ENCODE data around the gene SPAG6.
"Not testable (repeated sequence)": the region's sequence is repeated elsewhere in the genome, so short reads cannot be mapped to it uniquely, and the experiment has no call there.

SPAG6 gene

GRCh38 chr10:22368402-22368801, 23.1 kb downstream of the SPAG6 start:
- in situ Hi-C loops (cut with MboI; ENCODE audit: low sequenced_read_pairs), result no loop called here

- in situ Hi-C loops (cut with MboI; ENCODE audit: low sequenced_read_pairs), result no loop called here
These were observed 23.7 kb downstream of the SPAG6 start for GRCh38 chr10:22368981-22369380.

DNA sequence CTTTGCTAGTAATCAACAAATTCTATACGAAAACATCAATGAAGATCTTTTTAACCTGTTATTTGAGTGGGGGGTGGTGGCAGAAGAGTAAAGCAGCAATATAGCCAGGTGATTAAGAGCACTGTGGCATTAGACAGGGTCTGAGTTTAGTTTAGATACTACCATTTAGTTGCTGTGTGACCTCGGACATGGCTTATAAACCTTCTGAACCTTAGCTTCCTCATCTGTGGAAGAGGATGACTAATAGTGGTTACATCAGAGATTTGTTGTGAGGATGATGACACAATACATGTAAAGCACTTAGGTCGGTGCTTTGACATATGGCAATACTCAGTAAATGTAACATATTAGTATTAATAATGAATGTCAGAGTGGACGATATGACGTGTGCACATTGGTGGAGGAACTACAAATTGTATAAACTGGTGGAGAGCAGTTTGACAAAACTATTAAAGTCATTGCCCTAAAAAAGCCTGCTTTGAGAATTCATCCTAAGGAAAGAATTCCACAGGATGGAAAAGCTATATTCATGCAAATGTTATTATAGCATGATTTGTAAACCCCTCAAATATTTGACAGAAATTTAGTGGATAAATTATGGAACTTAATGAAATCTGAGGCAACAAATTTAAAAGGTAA, 24.3 kb downstream of the SPAG6 start:
- in situ Hi-C loops (cut with MboI; ENCODE audit: low sequenced_read_pairs), result no loop called here

- in situ Hi-C loops (cut with MboI; ENCODE audit: low sequenced_read_pairs), result no loop called here
These were observed 25.0 kb downstream of the SPAG6 start for GRCh38 chr10:22370320-22370719.

DNA sequence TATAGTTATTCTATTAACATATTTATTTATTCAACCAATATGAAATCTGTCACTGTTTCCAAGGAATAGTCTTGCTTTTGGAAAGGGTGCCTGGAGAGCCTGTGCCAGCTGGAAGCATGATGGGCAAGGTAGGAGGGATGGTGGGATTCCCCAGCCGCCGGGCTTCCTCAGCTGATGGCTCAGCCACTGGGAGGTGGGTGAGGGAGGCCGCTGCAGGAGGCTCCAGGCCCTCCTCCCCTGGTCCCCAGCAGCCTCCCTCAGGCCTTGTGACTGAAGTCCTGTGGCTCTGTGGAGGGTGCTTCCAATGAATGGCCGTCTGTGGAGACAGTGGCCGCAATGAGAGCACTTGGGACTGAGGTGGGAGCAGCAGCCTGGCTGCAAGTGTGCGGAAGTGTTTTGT, 27.0 kb downstream of the SPAG6 start:
- in situ Hi-C loops (cut with MboI; ENCODE audit: low sequenced_read_pairs), result no loop called here

DNA sequence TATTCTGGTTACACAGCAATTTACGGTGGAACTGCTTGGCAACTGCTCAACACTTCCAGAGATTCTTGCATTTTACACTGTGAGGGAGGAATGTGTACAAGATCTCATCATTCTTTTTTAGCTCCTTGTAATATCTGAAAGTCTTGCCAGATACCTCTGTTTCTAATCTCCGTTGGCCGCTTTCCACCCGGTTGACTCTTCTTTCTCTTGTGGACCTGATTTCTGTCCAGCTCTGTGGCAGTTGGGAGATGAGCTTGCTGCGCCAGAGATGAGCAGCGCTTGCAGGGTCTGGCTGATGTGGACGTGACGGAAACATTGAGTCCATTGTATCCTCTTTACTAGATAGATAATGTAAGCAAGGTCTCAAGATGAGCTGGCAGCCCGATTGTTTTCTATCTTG, 27.6 kb downstream of the SPAG6 start:
- in situ Hi-C loops (cut with MboI; ENCODE audit: low sequenced_read_pairs), result no loop called here

- in situ Hi-C loops (cut with MboI; ENCODE audit: low sequenced_read_pairs), result no loop called here
These were observed 29.3 kb downstream of the SPAG6 start for GRCh38 chr10:22374489-22375126.

- in situ Hi-C loops (cut with MboI; ENCODE audit: low sequenced_read_pairs), result no loop called here
These were observed 33.8 kb downstream of the SPAG6 start for GRCh38 chr10:22379059-22379458.

- in situ Hi-C loops (cut with MboI; ENCODE audit: low sequenced_read_pairs), result no loop called here
These were observed 36.0 kb downstream of the SPAG6 start for GRCh38 chr10:22381262-22381661.

GRCh38 chr10:22386503-22386902, 41.2 kb downstream of the SPAG6 start:
- in situ Hi-C loops (cut with MboI; ENCODE audit: low sequenced_read_pairs), result no loop called here

DNA sequence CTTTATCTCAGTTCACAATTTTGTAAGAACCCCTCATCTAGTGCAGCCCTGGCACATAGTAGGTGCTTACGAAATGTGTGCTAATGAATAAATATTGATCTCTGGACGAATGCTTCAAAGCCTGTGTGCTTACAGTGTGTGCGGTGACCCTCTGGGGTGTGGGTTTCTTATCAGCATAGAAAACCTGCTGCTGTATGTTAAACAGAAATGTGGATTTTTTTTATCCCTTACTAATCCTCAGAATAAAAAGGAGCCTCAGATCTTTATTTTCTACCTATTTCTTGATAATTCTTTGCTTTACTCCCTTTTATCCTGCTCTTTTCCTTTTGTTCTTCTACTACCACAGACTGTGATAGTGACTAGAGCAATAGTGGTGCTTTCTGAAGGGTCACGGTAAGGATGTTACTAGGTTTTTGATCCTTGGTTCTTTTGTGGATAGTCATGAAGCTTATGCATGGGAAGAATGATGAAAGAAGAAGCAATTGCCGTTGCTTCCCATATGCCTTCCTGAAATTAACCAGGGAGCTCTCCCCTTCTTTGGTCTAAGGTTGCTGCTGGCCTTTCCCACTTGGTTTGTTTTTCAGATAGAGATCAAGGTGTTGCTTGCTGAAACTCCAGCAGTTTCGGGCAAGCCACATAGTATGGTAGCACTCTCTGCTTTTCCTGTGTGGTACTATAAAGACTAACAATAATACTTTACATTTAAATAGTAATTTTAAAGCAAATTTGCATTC, 44.7 kb downstream of the SPAG6 start:
- in situ Hi-C loops (cut with MboI; ENCODE audit: low sequenced_read_pairs), result no loop called here

GRCh38 chr10:22391600-22391999, 46.3 kb downstream of the SPAG6 start:
- in situ Hi-C loops (cut with MboI; ENCODE audit: low sequenced_read_pairs), result no loop called here

DNA sequence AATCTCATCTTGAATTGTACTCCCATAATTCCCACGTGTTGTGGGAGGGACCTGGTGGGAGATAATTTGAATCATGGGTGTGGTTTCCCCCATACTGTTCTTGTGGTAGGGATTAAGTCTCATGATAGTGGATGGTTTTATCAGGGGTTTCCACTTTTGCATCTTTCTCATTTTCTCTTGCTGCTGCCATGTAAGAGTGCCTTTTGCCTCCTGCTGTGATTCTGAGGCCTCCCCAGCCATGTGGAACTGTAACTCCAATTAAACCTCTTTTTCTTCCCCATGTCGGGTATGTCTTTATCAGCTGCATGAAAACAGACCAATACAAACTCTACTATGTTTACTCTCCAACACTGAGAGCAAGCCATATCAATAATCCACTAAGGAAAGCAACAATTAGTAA, 50.9 kb downstream of the SPAG6 start:
- in situ Hi-C loops (cut with MboI; ENCODE audit: low sequenced_read_pairs), result not testable (repeated sequence)

GRCh38 chr10:22406916-22407315, 61.6 kb downstream of the SPAG6 start:
- in situ Hi-C loops (cut with MboI; ENCODE audit: low sequenced_read_pairs), result not testable (repeated sequence)

- in situ Hi-C loops (cut with MboI; ENCODE audit: low sequenced_read_pairs), result no loop called here
These were observed 65.1 kb downstream of the SPAG6 start for GRCh38 chr10:22410394-22410793.

GRCh38 chr10:22410846-22411245, 65.5 kb downstream of the SPAG6 start:
- in situ Hi-C loops (cut with MboI; ENCODE audit: low sequenced_read_pairs), result no loop called here

DNA sequence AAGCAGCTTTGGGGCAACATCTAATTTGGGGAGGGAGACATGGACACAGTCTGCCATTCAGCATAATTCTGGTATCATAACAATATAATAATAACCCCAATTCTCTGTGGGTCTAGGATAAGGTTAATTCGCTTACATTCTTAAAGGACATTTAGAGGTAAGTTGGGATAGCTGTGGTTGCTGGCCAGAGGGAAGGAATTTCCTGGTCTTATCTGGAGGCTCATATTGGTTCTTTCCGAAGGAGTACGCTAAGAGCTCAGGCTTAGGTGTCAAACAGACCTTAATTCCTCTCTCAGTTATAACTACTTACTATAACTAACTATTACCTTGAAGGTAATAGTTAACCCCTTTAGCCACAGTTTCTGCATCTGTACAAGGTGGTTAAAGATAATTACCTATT, 68.8 kb downstream of the SPAG6 start:
- in situ Hi-C loops (cut with MboI; ENCODE audit: low sequenced_read_pairs), result no loop called here

- in situ Hi-C loops (cut with MboI; ENCODE audit: low sequenced_read_pairs), result no loop called here
These were observed 69.8 kb downstream of the SPAG6 start for GRCh38 chr10:22415072-22415471.

- in situ Hi-C loops (cut with MboI; ENCODE audit: low sequenced_read_pairs), result no loop called here
These were observed 72.5 kb downstream of the SPAG6 start for GRCh38 chr10:22417736-22418268.

DNA sequence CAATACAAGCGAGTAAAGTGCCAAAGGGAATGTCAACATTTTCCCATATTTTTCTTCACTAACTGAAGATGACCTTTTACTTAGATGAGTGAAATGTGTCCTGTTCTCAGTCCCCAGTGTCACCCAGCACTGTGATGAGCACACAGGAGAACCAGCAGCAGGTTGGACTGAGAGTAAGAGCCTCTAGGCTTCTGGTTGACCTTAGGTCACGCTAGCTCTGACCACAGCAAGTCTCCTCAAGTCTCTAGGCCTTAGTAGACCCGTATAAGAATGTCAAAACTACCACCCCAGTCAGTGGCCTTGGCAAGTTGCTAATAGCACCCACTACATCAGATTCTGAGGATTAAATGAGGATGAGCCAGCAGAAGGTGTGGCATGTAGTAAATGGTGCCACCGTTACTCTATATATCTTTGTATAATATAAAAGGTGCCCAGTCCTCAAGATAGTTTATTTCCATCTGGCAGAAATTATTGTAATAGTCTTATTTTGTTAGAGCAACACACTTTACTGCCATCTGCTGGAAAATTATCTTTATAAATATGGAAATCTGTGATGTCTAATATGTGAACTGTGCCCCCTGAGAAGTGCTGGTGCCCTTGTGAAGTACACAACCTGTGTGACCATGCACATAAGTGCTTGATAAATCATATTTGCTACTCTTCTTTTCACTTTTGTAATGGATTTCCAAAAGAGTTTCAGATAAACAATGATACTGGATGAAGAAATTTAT, 75.7 kb downstream of the SPAG6 start:
- in situ Hi-C loops (cut with MboI; ENCODE audit: low sequenced_read_pairs), result no loop called here

- in situ Hi-C loops (cut with MboI; ENCODE audit: low sequenced_read_pairs), result no loop called here
These were observed 81.4 kb downstream of the SPAG6 start for GRCh38 chr10:22426653-22427052.
